ENCODE results near the gene JAZF1. TPM values are rescaled to one million over a fixed set of nuclear protein-coding genes. Genes with fewer than 3 reads are reported as not detected.

JAZF1 gene
- total RNA-seq, 1 experiment from 2014 or later: 9.1 TPM

- Histone ChIP-seq H3K18ac (ENCODE audit: insufficient read length, low read depth, low read length) (no peak overlapping the region), H3K79me1 (ENCODE audit: insufficient read depth, low read depth, low read length, poor library complexity, severe bottlenecking) (no peaks in the 10 kb centered on the region), H3K4ac (ENCODE audit: low read depth, low read length) (no peak overlapping the region), H3K9ac (ENCODE audit: extremely low read depth, insufficient read length, low read length) (no peak overlapping the region), H2BK15ac (ENCODE audit: low read depth, low read length) (no peak overlapping the region), H4K8ac (replicated peaks; ENCODE audit: insufficient read length, low read depth, low read length) (no peak overlapping the region), H3T11ph (ENCODE audit: low read length) (no peak overlapping the region), H2AK5ac (ENCODE audit: insufficient read length, low read length) (no peak overlapping the region), H3K4me2 (ENCODE audit: insufficient read depth, insufficient read length, low read length) (no peak overlapping the region), H3K79me2 (ENCODE audit: insufficient read depth, low read length) (no peaks in the 10 kb centered on the region), H2BK20ac (ENCODE audit: low read depth, low read length, poor library complexity, severe bottlenecking) (no peak overlapping the region), H2BK5ac (ENCODE audit: insufficient read length, low read length) (no peak overlapping the region), H3K14ac (ENCODE audit: insufficient read depth, low read length) (no peak overlapping the region), H2BK120ac (ENCODE audit: low read depth, low read length, poor library complexity, severe bottlenecking) (no peak overlapping the region), H3K4me1 (ENCODE audit: insufficient read depth, low read length) (no peaks in the 10 kb centered on the region), H3K23ac (ENCODE audit: insufficient read length, low read depth, low read length) (no peak overlapping the region), H4K5ac (ENCODE audit: insufficient read length, low read depth, low read length) (no peak overlapping the region), H4K20me1 (ENCODE audit: control insufficient read depth, insufficient read depth, insufficient read length) (no peaks in the 10 kb centered on the region), H2AFZ (ENCODE audit: low read length) (no peak overlapping the region), H3K56ac (ENCODE audit: insufficient read length, low read depth, low read length) (no peak overlapping the region), H4K91ac (ENCODE audit: insufficient read length, low read depth, low read length) (no peak overlapping the region), H3K27me3 (ENCODE audit: insufficient read depth, low read length) (no peaks in the 10 kb centered on the region), H3K9me3 (ENCODE audit: control insufficient read depth, low read depth, low read length) (no peaks in the 10 kb centered on the region), H3K27ac (ENCODE audit: insufficient read length, low read depth, low read length) (no peak overlapping the region), H3K23me2 (ENCODE audit: insufficient read length, low read depth, low read length, poor library complexity, severe bottlenecking) (no peaks in the 10 kb centered on the region), H2BK12ac (ENCODE audit: insufficient read length, low read depth, low read length) (no peak overlapping the region)
- TF ChIP-seq CTCF (conservative IDR thresholded peaks at IDR 0.05): no peak
- WGBS (ENCODE audit: extremely low coverage, insufficient read length, low lambda C conversion rate): no CpG with 5 or more reads among the region's 1 CpG
- no peaks in the 10 kb centered on the region for H3K27me3 Mint-ChIP-seq (ENCODE audit: low read depth)
- H3K36me3 Mint-ChIP-seq (ENCODE audit: insufficient read depth in 1 of 3, low read depth in 3 of 3): no peaks in the 10 kb centered on the region
- H3K9me3 Mint-ChIP-seq: no peaks in the 10 kb centered on the region
- H3K4me1 Mint-ChIP-seq: no peaks in the 10 kb centered on the region
- no peak overlapping the region for H3K4me3 Mint-ChIP-seq
- H3K27ac Mint-ChIP-seq: no peak overlapping the region
- no peak for DNase-seq
These were observed 217.5 kb downstream of the JAZF1 start for GRCh38 chr7:27963056-27963455.
